SK-N-SH treated with all-trans-retinoic acid at 6 μM for 48 hours (cell line): Measurements from ENCODE around the gene PACS1.

ENCODE experiments used
- GLIS3 ChIP-seq: fragments of 250-450 bp; sonication (Bioruptor Pico); IDR thresholded peaks from 2 replicates; pipeline ENCODE4 v1.5.0; 2020; ENCODE audit warnings: mild to moderate bottlenecking, moderate library complexity
- PATZ1 ChIP-seq: fragments of 250-450 bp; sonication (Bioruptor Pico); IDR thresholded peaks from 2 replicates; pipeline ENCODE4 v1.8.0; 2020; ENCODE audit warnings: mild to moderate bottlenecking, moderate library complexity, borderline replicate concordance
- ZC3H10 ChIP-seq: fragments of 250-450 bp; sonication (Bioruptor Pico); IDR thresholded peaks from 2 replicates; pipeline ENCODE4 v1.5.1; 2021; ENCODE audit warnings: mild to moderate bottlenecking, moderate library complexity
- ZFP30 ChIP-seq: fragments of 450-650 bp; formaldehyde crosslinking; IDR thresholded peaks from 2 replicates; pipeline ENCODE4 v1.5.0; 2022; ENCODE audit warnings: mild to moderate bottlenecking, moderate library complexity

GRCh38 chr11:66069715-66070603 is at the start of gene PACS1:
- TF ChIP-seq ZC3H10 (no peak), GLIS3 (peak; percentile 57; the same call in 1 of the 2 replicates), ZFP30 (CRISPR knock-in tag) (no peak), PATZ1 (CRISPR knock-in tag) (peak; percentile 76; the same call in 1 of the 2 replicates)
